ENCODE results near the gene RBM34.

DNA sequence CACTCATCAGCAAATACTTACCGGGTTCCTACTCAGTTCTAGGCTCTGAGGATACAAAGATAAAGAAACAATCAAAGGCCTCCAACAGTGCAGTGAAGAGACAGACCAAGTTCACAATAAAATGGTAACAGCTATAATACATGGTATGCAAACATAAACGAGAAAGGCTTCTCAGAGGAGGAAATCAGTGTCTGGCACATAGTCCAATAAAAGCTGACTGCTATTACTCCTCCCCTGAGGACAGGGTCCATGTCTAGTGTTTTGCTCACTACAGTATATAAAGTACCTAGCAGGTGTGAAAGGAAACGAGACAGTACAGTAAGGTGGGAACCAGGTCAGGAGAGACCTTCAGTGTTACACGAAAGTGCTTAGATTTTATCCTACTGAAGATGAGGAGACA, 4.3 kb downstream of the RBM34 start:
- TF ChIP-seq, protein P1, sequence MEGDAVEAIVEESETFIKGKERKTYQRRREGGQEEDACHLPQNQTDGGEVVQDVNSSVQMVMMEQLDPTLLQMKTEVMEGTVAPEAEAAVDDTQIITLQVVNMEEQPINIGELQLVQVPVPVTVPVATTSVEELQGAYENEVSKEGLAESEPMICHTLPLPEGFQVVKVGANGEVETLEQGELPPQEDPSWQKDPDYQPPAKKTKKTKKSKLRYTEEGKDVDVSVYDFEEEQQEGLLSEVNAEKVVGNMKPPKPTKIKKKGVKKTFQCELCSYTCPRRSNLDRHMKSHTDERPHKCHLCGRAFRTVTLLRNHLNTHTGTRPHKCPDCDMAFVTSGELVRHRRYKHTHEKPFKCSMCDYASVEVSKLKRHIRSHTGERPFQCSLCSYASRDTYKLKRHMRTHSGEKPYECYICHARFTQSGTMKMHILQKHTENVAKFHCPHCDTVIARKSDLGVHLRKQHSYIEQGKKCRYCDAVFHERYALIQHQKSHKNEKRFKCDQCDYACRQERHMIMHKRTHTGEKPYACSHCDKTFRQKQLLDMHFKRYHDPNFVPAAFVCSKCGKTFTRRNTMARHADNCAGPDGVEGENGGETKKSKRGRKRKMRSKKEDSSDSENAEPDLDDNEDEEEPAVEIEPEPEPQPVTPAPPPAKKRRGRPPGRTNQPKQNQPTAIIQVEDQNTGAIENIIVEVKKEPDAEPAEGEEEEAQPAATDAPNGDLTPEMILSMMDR (IDR thresholded peaks at IDR 0.05), result no peak
- no peak for TF ChIP-seq POLR2A (IDR thresholded peaks at IDR 0.05)

All from uterus (tissue), 2 donors.